HCT116 (cell line): Measurements from ENCODE around the gene CMIP. TPM values are rescaled to one million over a fixed set of nuclear protein-coding genes. Genes with fewer than 3 reads are reported as not detected.

ENCODE experiments used
- ATAC-seq: fragments of 200-7000 bp; cut with Tn5 transposase; 2 replicates; pipeline ENCODE4 v1.9.1; 2020; ENCODE audit warnings: mild to moderate bottlenecking, moderate library complexity
- BruUV-seq: library from RNA; stranded (reverse); fragments of 400-500 nt; replicated peaks from 2 replicates; lab custom pipeline; 2021; lab: Mats Ljungman, UMichigan
- CTCF ChIA-PET: fragments of 300-600 bp; sonication (Branson Sonifier 250); formaldehyde crosslinking; loops from one replicate; lab custom pipeline; 2021; ENCODE audit warnings: antibody characterized with exemption; lab: Charles Lee
- POLR2A ChIA-PET: fragments of 300-600, 350-600 bp; sonication (Branson Sonifier 250); formaldehyde crosslinking; loops from one replicate; lab custom pipeline; 2021; ENCODE audit warnings: antibody characterized with exemption; lab: Charles Lee
- RAD21 ChIA-PET, 2 experiments: fragments of 300-600 bp; sonication (Branson Sonifier 250); formaldehyde crosslinking; loops; one replicate each; lab custom pipeline; 2023; ENCODE audit warnings: low total read pairs in 2 of 2; ENCODE audit not compliant: uncharacterized antibody in 2 of 2, unreplicated experiment in 2 of 2, low non-redundant PET in 1 of 2; lab: Charles Lee
- DNase-seq: peaks from one replicate; pipeline ENCODE4 v3.0.0-alpha.2; 2010; ENCODE audit warnings: low read depth, low spot score
- H2AFZ ChIP-seq: fragments of 200-600 bp; shearing (Covaris generic), sonication (generic); 2 replicates; pipeline ENCODE4 v1.6.1; 2017; ENCODE audit warnings: low read depth, mixed run types, mixed read lengths, antibody characterized with exemption, low read length; ENCODE audit not compliant: poor library complexity, severe bottlenecking
- H3K27ac ChIP-seq: 2 replicates; pipeline ENCODE4 v1.5.1; 2012; ENCODE audit warnings: low read depth, low read length
- H3K27me3 ChIP-seq: fragments of 200-600 bp; sonication (generic); 2 replicates; pipeline ENCODE4 v1.6.1; 2016; ENCODE audit warnings: mixed run types, low read length, mixed read lengths; ENCODE audit not compliant: insufficient read depth
- H3K36me3 ChIP-seq, 2 experiments: fragments of 200-500 bp in 1 of 2; fragments of 200-600 bp in 1 of 2; sonication (Bioruptor generic) in 1 of 2; sonication (generic) in 1 of 2; 2 replicates each; pipeline versions ENCODE4 v1.5.1 to v1.6.1; 2014 to 2016; ENCODE audit warnings: low read length in 2 of 2, inconsistent platforms in 1 of 2, mixed read lengths in 1 of 2, mixed run types in 1 of 2; ENCODE audit not compliant: insufficient read depth in 2 of 2, control insufficient read depth in 1 of 2
- H3K4me1 ChIP-seq, 2 experiments: fragments of 200-600 bp in 1 of 2; sonication (generic) in 1 of 2; 2 replicates each; pipeline versions ENCODE4 v1.5.1 to v1.6.1; 2012 to 2017; ENCODE audit warnings: low read length in 2 of 2, inconsistent platforms in 1 of 2, mild to moderate bottlenecking in 1 of 2, mixed read lengths in 1 of 2, mixed run types in 1 of 2, moderate library complexity in 1 of 2; ENCODE audit not compliant: insufficient read depth in 2 of 2, control insufficient read depth in 1 of 2
- H3K4me2 ChIP-seq: fragments of 200-600 bp; sonication (generic); 2 replicates; pipeline ENCODE4 v1.6.1; 2017; ENCODE audit warnings: mixed run types, low read length, mixed read lengths
- H3K4me3 ChIP-seq, 2 experiments: fragments of 200-600 bp in 1 of 2; sonication (generic) in 1 of 2; replicated peaks in 1 of 2; 2 replicates each; pipeline ENCODE4 v1.5.1; 2011 to 2016; ENCODE audit warnings: low read length in 2 of 2, control low read depth in 1 of 2, low read depth in 1 of 2, mild to moderate bottlenecking in 1 of 2, mixed read lengths in 1 of 2, mixed run types in 1 of 2
- H3K79me2 ChIP-seq: fragments of 200-600 bp; sonication (generic); 2 replicates; pipeline ENCODE4 v1.6.1; 2017; ENCODE audit warnings: mild to moderate bottlenecking, mixed run types, low read length, moderate library complexity, mixed read lengths; ENCODE audit not compliant: insufficient read depth
- H3K9ac ChIP-seq: fragments of 200-600 bp; sonication (generic); 2 replicates; pipeline ENCODE4 v1.6.1; 2016; ENCODE audit warnings: low read length, mixed read lengths
- H3K9me2 ChIP-seq: fragments of 200-600 bp; sonication (generic), shearing (Covaris generic); 2 replicates; pipeline ENCODE4 v1.6.1; 2017; ENCODE audit warnings: mixed run types, mild to moderate bottlenecking, moderate library complexity; ENCODE audit not compliant: insufficient read depth
- H3K9me3 ChIP-seq, 2 experiments: fragments of 200-500 bp in 1 of 2; fragments of 200-600 bp in 1 of 2; sonication (Bioruptor generic) in 1 of 2; sonication (generic) in 1 of 2; 2 replicates each; pipeline ENCODE4 v1.6.1; 2014 to 2017; ENCODE audit warnings: low read length in 2 of 2, mixed read lengths in 2 of 2, inconsistent platforms in 1 of 2, low read depth in 1 of 2, mild to moderate bottlenecking in 1 of 2, mixed run types in 1 of 2, moderate library complexity in 1 of 2; ENCODE audit not compliant: control insufficient read depth in 1 of 2, insufficient read depth in 1 of 2
- H4K20me1 ChIP-seq: fragments of 200-600 bp; sonication (generic), shearing (Covaris generic); 2 replicates; pipeline ENCODE4 v1.6.1; 2017; ENCODE audit warnings: mixed run types, mild to moderate bottlenecking, moderate library complexity; ENCODE audit not compliant: insufficient read depth
- CBX3 ChIP-seq: IDR thresholded peaks from 2 replicates; pipeline ENCODE4 v1.6.1; 2012; ENCODE audit warnings: low read depth
- CEBPB ChIP-seq: IDR thresholded peaks from 2 replicates; pipeline ENCODE4 v1.6.1; 2012; ENCODE audit warnings: low read depth
- EZH2 ChIP-seq: fragments of 200-600 bp; sonication (generic); IDR thresholded peaks from 2 replicates; pipeline ENCODE4 v1.6.1; 2017; ENCODE audit warnings: antibody characterized with exemption, mixed run types
- EZH2phosphoT487 ChIP-seq: fragments of 200-600 bp; IDR thresholded peaks from 2 replicates; pipeline ENCODE4 v1.6.1; 2018; ENCODE audit warnings: antibody characterized with exemption, borderline replicate concordance
- JUND ChIP-seq: IDR thresholded peaks from 2 replicates; pipeline ENCODE4 v1.6.1; 2012
- POLR2A ChIP-seq: IDR thresholded peaks from 2 replicates; pipeline ENCODE4 v1.7.0; 2011; ENCODE audit warnings: borderline replicate concordance; ENCODE audit not compliant: insufficient read depth, insufficient read length; ENCODE audit errors: extremely low read depth
- POLR2AphosphoS5 ChIP-seq: IDR thresholded peaks from 2 replicates; pipeline ENCODE4 v1.6.1; 2011; ENCODE audit warnings: mild to moderate bottlenecking, low read depth, low read length, moderate library complexity
- RAD21 ChIP-seq: IDR thresholded peaks from 2 replicates; pipeline ENCODE4 v1.6.1; 2012; ENCODE audit warnings: low read depth, mild to moderate bottlenecking
- SIN3A ChIP-seq: IDR thresholded peaks from 2 replicates; pipeline ENCODE4 v1.6.1; 2012; ENCODE audit warnings: low read depth
- SP1 ChIP-seq: IDR thresholded peaks from 2 replicates; pipeline ENCODE4 v1.6.1; 2012; ENCODE audit warnings: low read depth
- SRF ChIP-seq: IDR thresholded peaks from 2 replicates; pipeline ENCODE4 v1.6.1; 2012; ENCODE audit warnings: low read depth
- TCF7L2 ChIP-seq: IDR thresholded peaks from 2 replicates; pipeline ENCODE4 v1.7.0; 2011; ENCODE audit warnings: borderline replicate concordance, inconsistent platforms; ENCODE audit not compliant: insufficient read depth, insufficient read length; ENCODE audit errors: extremely low read depth
- YY1 ChIP-seq: IDR thresholded peaks from 2 replicates; pipeline ENCODE4 v1.6.1; 2011; ENCODE audit warnings: low read length, low read depth, moderate library complexity, mild to moderate bottlenecking; ENCODE audit not compliant: insufficient replicate concordance; ENCODE audit errors: extremely low read depth
- ZFX ChIP-seq: fragments of 450-650 bp; IDR thresholded peaks from 2 replicates; pipeline ENCODE4 v1.6.1; 2017
- ZNF274 ChIP-seq: fragments of 200-500 bp; sonication (Bioruptor generic); IDR thresholded peaks from 2 replicates; pipeline ENCODE4 v1.6.1; 2014; ENCODE audit warnings: mild to moderate bottlenecking, low read depth, low read length, inconsistent platforms
- intact Hi-C: fragments of 100-400 bp; cut with micrococcal nuclease; formaldehyde crosslinking; loops from 2 replicates; pipeline ENCODE4 v1.10.0; 2022
- total RNA-seq: library from RNA; stranded (reverse); gene quantifications from one replicate; pipeline ENCODE4 v1.2.1, GENCODE V29; 2021; ENCODE audit not compliant: unreplicated experiment
- TF ChIP-seq, protein P1 (sequence below): IDR thresholded peaks from 2 replicates; pipeline ENCODE4 v1.6.1; 2012
- TF ChIP-seq, protein P2 (sequence below): IDR thresholded peaks from 2 replicates; pipeline ENCODE4 v1.6.1; 2012
- TF ChIP-seq, protein P3 (sequence below), 3 experiments: fragments of 200-600 bp in 1 of 3; sonication (generic) in 1 of 3; IDR thresholded peaks in 2 of 3; conservative IDR thresholded peaks in 1 of 3; 2 replicates each; pipeline ENCODE4 v1.5.1; 2012 to 2017; ENCODE audit warnings: low read depth in 2 of 3, low read length in 2 of 3, antibody characterized with exemption in 1 of 3, borderline replicate concordance in 1 of 3, control low read depth in 1 of 3, mild to moderate bottlenecking in 1 of 3, mixed read lengths in 1 of 3, mixed run types in 1 of 3, moderate library complexity in 1 of 3; ENCODE audit not compliant: insufficient read depth in 1 of 3
- TF ChIP-seq, protein P4 (sequence below): IDR thresholded peaks from 2 replicates; pipeline ENCODE4 v1.6.1; 2012; ENCODE audit warnings: low read depth
- TF ChIP-seq, protein P5 (sequence below): IDR thresholded peaks from 2 replicates; pipeline ENCODE4 v1.6.1; 2011; ENCODE audit warnings: mild to moderate bottlenecking, low read length, moderate library complexity; ENCODE audit not compliant: insufficient replicate concordance; ENCODE audit errors: extremely low read depth

Gene CMIP
- total RNA-seq, 1 experiment from 2014 or later, result 64.6 TPM

DNA sequence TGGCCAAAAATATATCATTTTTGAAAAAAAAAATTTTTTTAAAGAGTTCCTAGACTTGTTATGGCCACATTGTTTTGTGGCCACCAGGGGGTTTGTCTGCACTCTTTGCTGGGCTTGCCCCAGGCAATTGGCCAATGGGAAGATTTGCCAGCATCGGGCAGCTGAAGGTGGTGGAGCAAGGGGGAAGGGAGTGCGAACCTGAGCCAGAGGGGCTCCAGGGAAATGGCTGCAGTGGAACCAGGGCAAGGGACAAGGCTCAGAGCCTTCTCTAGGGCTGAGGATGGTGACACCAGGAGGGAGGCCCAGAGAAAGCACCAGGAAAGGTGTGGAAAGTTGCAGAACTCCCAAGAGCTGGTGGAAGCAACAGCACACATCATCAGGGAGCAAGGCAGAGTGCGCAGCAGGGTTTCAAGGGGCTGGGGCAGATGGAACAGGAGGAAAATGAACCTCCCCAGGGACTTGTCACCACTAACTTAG is 15.5 kb upstream of the CMIP start:
- DNase-seq (peak; percentile 68), ATAC-seq (peak; percentile 96)
- intact Hi-C loops, result no loop called here
- Histone ChIP-seq H2AFZ (peak overlapping the region; percentile 72), H3K4me3 (no peak overlapping the region), H3K4me2 (peak overlapping the region; percentile 48), H3K27me3 (no peaks in the 10 kb centered on the region), H3K4me1 (peaks cover 11 to 34% of the 10 kb centered on the region in 2 experiments), H3K9me2 (no peaks in the 10 kb centered on the region), H4K20me1 (no peaks in the 10 kb centered on the region), H3K36me3 (no peaks in the 10 kb centered on the region), H3K9me3 (no peaks in the 10 kb centered on the region), H3K9ac (peak overlapping the region; percentile 18), H3K79me2 (no peaks in the 10 kb centered on the region), H3K27ac (no peak overlapping the region; the same call in 1 of the 2 replicates)
- ChIA-PET CTCF (interaction anchor here (0.8 to 2.3 kb wide), 11 partner anchors 9 to 301 kb away, joined by 3 to 9 read pairs (median 4); no protein-coding TSS in a partner anchor), RAD21 (interaction anchor here in 1 of 2 experiments (1.0 kb wide), 1 partner anchor 157 kb away, joined by 3 read pairs; no protein-coding TSS in a partner anchor), POLR2A (interaction anchor here (1.2 kb wide), 1 partner anchor 52 kb away, joined by 3 read pairs; no protein-coding TSS in a partner anchor)
- no TSS peak for BruUV-seq
- TF ChIP-seq, protein P1, sequence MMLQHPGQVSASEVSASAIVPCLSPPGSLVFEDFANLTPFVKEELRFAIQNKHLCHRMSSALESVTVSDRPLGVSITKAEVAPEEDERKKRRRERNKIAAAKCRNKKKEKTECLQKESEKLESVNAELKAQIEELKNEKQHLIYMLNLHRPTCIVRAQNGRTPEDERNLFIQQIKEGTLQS, result no peak
- TF ChIP-seq RAD21, result peak; percentile 80
- TF ChIP-seq ZNF274, result no peak
- no peak for TF ChIP-seq CEBPB
- TF ChIP-seq, protein P2, sequence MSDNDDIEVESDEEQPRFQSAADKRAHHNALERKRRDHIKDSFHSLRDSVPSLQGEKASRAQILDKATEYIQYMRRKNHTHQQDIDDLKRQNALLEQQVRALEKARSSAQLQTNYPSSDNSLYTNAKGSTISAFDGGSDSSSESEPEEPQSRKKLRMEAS, result peak; percentile 43; the same call in 1 of the 2 replicates
- no peak for TF ChIP-seq JUND
- TF ChIP-seq, protein P3, sequence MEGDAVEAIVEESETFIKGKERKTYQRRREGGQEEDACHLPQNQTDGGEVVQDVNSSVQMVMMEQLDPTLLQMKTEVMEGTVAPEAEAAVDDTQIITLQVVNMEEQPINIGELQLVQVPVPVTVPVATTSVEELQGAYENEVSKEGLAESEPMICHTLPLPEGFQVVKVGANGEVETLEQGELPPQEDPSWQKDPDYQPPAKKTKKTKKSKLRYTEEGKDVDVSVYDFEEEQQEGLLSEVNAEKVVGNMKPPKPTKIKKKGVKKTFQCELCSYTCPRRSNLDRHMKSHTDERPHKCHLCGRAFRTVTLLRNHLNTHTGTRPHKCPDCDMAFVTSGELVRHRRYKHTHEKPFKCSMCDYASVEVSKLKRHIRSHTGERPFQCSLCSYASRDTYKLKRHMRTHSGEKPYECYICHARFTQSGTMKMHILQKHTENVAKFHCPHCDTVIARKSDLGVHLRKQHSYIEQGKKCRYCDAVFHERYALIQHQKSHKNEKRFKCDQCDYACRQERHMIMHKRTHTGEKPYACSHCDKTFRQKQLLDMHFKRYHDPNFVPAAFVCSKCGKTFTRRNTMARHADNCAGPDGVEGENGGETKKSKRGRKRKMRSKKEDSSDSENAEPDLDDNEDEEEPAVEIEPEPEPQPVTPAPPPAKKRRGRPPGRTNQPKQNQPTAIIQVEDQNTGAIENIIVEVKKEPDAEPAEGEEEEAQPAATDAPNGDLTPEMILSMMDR (IDR thresholded peaks at IDR 0.05 in 2 of 3, conservative IDR thresholded peaks at IDR 0.05 in 1 of 3; ENCODE audit: borderline replicate concordance in 1 of 3, insufficient read depth in 1 of 3, low read depth in 2 of 3, low read length in 2 of 3), result peak; percentile 70 to 85 (median 74); a peak in 5 of 6 replicates
- TF ChIP-seq, protein P4, sequence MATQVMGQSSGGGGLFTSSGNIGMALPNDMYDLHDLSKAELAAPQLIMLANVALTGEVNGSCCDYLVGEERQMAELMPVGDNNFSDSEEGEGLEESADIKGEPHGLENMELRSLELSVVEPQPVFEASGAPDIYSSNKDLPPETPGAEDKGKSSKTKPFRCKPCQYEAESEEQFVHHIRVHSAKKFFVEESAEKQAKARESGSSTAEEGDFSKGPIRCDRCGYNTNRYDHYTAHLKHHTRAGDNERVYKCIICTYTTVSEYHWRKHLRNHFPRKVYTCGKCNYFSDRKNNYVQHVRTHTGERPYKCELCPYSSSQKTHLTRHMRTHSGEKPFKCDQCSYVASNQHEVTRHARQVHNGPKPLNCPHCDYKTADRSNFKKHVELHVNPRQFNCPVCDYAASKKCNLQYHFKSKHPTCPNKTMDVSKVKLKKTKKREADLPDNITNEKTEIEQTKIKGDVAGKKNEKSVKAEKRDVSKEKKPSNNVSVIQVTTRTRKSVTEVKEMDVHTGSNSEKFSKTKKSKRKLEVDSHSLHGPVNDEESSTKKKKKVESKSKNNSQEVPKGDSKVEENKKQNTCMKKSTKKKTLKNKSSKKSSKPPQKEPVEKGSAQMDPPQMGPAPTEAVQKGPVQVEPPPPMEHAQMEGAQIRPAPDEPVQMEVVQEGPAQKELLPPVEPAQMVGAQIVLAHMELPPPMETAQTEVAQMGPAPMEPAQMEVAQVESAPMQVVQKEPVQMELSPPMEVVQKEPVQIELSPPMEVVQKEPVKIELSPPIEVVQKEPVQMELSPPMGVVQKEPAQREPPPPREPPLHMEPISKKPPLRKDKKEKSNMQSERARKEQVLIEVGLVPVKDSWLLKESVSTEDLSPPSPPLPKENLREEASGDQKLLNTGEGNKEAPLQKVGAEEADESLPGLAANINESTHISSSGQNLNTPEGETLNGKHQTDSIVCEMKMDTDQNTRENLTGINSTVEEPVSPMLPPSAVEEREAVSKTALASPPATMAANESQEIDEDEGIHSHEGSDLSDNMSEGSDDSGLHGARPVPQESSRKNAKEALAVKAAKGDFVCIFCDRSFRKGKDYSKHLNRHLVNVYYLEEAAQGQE, result no peak
- TF ChIP-seq YY1, result peak; percentile 68
- TF ChIP-seq TCF7L2, result no peak
- TF ChIP-seq CBX3, result peak; percentile 52; the same call in 1 of the 2 replicates
- no peak for TF ChIP-seq SP1
- TF ChIP-seq EZH2phosphoT487, result no peak
- TF ChIP-seq, protein P5, sequence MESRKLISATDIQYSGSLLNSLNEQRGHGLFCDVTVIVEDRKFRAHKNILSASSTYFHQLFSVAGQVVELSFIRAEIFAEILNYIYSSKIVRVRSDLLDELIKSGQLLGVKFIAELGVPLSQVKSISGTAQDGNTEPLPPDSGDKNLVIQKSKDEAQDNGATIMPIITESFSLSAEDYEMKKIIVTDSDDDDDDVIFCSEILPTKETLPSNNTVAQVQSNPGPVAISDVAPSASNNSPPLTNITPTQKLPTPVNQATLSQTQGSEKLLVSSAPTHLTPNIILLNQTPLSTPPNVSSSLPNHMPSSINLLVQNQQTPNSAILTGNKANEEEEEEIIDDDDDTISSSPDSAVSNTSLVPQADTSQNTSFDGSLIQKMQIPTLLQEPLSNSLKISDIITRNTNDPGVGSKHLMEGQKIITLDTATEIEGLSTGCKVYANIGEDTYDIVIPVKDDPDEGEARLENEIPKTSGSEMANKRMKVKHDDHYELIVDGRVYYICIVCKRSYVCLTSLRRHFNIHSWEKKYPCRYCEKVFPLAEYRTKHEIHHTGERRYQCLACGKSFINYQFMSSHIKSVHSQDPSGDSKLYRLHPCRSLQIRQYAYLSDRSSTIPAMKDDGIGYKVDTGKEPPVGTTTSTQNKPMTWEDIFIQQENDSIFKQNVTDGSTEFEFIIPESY, result no peak
- TF ChIP-seq SIN3A, result no peak
- TF ChIP-seq EZH2, result no peak
- 0 out of 2 replicates have a peak, but pooled peaks have one; percentile 37 for TF ChIP-seq POLR2AphosphoS5
- TF ChIP-seq ZFX, result no peak
- TF ChIP-seq SRF, result no peak
- TF ChIP-seq POLR2A, result no peak
